Activated T-cell treated with anti-CD3 and anti-CD28 coated beads for 24 hours (primary cell): ENCODE results near the gene MEIKIN.
"Not testable (repeated sequence)": the region's sequence is repeated elsewhere in the genome, so short reads cannot be mapped to it uniquely, and the experiment has no call there.

ENCODE experiments used
- DNase-seq: peaks from one replicate; pipeline ENCODE4 v3.0.0-alpha.2; 2020; ENCODE audit warnings: low read depth

Gene MEIKIN

DNA sequence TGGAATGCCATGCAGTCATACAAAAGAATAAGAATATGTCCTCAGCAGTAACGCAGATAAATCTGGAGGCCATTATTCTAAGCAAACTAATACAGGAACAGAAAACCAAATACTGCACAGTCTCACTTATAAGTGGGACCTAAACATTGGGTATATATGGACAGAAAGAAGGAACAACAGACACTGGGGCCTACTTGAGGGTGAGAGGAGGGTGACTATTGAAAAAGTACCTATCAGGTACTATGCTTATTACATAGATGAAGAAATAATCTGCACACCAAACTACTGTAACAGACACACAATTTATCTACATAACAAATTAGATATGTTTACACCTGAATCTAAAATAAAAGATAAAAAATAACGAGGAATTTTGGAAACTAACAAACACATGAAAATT, 38.8 kb downstream of the MEIKIN start:
- no peak for DNase-seq

DNA sequence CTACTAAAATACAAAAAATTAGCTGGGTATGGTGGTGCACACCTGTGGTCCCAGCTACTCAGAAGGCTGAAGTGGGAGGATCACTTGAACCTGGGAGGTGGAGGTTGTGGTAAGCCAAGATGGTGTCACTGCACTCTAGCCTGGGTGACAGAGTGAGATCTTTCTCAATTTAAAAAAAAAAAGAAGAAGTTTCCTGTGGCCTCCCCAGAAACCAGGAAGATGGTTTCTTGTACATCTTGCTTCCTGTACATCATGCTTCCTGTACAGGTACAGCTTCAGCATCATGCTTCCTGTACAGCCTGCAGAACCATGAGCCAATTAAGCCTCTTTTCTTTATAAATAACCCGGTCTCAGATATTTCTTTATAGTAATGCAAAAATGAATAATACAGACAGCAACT, 43.2 kb downstream of the MEIKIN start:
- not testable (repeated sequence) for DNase-seq

DNA sequence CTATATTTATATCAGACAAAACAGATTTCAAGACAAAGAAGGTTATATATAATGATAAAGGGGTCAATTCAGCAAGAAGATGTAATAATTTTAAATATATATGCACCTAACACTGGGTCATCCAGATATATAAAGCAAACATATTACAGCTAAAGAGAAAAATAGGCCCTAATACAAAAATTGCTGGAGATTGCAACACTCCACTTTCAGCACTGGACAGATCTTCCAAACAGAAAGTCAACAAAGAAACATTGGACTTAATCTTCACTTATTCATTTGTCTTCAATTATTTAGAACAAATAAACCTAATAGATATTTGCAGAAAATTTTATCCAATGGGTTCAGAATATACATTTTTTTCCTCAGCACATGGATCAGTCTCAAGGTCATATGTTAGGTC, 45.8 kb downstream of the MEIKIN start:
- DNase-seq = no peak

DNA sequence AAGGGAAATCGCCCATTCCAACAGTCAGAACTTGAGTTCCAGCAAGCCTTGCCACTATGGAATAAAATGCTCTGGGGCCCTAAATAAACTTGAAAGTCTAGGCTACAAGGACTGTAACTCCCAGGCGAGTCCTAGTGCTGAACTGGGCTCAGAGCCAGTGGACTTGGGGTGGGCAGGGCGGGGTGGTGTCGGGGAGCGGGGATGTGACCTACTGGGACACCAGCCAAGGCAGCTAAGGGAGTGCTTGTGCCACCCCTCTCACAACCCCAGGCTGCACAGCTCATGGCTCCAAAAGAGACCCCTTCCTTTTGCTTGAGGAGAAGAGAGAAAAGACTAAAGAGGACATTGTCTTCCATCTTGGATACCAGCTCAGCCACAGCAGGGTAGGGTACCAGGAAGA, 61.5 kb downstream of the MEIKIN start:
- DNase-seq = no peak

DNA sequence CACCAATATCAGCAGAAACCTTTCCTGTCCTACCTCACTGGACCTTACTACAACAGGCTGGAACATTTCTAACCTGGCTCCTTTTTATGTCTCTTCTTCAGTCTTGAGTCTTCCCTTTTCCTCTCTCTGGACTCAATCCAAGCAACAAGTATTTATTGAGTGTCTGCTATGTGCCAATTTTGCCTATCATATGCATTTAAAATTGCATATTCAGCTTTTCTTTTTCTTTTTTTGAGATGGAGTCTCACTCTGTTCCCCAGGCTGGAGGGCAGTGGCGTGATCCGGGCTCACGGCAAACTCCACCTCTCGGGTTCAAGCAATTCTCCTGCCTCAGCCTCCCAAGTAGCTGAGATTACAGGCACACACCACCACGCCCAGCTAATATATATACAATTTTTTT, 65.8 kb downstream of the MEIKIN start:
- DNase-seq = no peak

DNA sequence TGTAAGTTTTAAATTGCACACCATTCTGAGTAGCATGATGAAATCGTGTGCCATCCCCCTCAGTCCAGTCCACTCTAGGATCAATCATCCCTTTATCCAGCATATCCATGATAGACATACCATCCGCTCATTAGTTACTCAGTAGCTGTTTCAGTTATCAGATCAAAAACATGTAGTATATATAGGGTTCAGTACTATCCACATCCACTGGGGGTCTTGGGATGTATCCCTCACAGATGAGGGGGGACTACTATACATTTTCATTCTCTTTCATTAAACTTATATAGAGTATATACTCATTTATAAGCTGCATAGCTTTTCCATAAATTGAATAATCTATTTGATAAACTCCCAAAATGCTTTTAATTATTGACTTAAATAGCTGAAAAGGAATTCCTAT, 67.6 kb downstream of the MEIKIN start:
- DNase-seq = no peak

DNA sequence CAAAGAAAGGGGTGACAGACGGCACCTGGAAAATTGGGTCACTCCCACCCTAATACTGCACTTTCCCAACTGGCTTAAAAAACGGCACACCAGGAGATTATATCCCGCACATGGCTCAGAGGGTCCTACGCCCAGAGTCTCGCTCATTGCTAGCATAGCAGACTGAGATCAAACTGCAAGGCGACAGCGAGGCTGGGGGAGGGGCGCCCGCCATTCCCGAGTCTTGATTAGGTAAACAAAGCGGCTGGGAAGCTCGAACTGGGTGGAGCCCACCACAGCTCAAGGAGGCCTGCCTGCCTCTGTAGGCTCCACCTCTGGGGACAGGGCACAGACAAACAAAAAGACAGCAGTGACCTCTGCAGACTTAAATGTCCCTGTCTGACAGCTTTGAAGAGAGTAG, 74.2 kb downstream of the MEIKIN start:
- DNase-seq = not testable (repeated sequence)

DNA sequence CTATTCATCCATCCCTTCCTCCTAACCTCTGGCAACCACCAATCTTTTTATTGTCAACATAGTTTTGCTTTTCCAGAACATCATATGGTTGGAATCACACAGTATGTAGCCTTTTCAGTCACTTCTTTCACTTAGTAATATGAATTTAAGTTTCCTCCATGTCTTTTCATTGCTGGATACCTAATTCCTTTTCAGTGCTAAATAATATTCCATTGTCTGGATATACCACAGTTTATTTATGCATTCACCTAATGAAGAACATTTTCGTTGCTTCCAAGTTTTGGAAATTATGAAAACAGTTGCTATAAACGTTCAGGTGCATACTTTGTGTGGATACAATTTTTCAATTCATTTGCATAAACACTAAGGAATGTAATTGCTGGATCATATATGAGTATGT, 77.9 kb downstream of the MEIKIN start:
- DNase-seq = no peak

DNA sequence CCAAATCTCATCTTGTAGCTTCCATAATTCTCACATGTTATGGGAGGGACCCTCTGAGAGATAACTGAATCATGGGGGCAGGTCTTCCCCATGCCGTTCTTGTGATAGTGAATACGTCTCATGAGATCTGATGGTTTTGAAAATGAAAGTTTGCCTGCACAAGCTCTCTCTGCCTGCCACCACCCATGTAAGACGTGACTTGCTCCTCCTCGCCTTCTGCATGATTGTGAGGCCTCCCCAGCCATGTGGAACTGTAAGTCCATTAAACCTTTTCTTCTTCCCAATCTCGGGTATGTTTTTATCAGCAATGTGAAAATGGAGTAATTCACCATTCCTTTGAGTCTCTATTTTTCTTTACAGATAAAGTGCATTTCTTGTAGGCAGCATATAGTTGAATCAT, 81.8 kb downstream of the MEIKIN start:
- no peak for DNase-seq

DNA sequence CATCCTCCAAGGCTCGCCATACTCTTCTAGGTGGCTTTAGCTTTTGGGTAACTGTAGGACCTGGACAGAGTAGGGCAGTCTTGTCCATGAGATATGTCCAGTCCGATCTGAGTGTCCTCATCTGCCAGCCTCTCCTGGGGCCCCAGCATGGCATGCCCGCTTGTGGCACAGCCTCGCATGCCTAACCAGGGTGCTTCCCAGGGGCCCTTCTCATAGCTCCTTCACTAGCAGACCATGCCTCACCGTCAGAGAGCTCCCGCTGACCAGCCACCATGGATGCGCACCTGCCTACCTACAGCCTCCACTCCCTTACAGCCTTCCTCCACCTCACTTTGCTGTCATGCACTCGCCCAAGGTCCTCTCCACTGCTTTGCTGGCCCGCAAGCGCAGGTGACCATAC, 88.1 kb downstream of the MEIKIN start:
- DNase-seq = no peak

DNA sequence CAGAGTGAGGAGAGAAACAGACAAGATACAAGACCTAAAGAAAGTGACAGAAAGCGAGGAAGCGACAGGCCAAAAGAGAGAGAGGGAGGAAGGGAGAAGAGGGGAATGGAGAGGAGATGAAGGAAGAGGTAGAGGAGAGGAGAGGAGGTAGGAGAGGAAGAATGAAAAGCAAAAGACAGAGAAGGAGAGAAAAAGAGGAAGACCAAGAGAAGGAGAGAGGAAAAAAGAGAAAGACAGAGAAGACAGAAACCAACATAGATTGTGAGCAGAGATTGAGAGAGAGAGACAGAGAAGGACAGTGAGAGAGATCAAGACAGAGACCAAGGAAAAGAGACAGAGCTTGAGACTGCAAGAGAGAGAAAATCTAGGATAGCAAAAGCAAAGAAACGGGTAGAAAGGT, 90.0 kb downstream of the MEIKIN start:
- DNase-seq = no peak

DNA sequence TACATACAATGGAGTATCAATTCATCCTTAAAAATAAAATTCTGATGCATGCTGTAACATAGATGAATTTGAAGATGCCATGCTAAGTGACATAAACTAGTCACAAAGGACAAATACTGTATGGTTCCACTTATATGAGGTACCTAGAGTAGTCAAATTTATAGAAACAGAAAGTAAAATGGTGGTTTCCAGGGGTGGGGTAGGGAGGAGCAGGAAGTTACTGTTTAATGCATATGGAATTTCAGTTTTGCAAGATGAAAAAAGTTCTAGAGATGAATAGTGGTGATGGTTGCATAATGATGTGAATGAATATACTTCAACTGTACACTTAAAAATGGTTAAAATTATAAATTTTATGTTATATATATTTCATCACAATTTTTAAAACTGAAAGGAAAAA, 91.3 kb downstream of the MEIKIN start:
- DNase-seq = no peak

DNA sequence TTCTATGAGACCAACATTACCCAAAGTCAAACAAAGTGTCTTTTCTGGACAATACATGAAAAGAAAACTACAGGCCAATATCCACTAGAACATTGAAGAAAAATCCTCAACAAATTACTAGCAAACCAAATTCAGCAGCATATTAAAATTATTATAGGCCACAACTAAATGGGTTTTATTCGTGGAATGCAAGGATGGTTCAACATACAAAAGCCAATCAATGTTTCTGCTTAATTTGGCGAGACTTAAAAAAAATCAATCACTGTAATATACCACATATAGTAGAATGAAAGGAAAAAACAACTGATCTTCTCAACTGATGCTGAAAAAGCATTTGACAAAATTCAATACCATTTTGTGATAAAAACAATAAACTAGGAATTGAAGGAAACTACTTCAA, 96.8 kb downstream of the MEIKIN start:
- DNase-seq = no peak

DNA sequence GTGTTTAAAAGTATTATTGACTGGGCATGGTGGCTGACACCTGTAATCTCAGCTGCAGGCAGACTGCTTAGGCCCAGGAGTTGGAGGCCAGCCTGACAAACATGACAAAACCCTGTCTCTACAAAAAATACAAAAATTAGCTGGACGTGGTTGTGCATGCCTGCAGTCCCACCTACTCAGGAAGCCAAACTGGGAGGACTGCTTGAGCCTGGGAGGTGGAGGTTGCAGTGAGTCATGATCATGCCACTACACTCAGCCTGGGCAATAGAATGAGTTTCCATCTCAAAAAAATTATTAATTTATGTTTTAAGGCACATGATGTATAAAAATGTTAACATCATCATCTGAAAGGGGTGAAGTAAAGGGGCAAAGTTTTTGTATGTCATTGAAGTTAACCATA, 98.9 kb downstream of the MEIKIN start:
- no peak for DNase-seq

DNA sequence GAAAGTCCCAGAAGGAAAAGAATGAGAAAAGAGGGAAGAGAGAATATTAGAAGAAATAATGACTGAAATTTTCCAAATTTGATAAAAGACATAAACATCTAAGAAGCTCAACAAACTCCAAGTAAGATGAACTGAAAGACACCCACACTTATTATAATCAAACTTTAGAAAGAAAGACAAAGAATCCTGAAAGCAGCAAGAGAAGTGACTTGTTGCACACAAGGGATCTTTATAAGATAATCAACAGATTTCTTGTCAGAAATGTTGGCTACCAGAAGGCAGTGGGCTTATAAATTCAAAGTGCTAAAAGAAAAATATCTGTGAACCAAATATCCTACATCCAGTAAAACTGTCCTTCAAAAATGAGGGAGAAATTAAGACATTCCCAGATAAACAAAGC, 99.6 kb downstream of the MEIKIN start:
- DNase-seq = no peak

DNA sequence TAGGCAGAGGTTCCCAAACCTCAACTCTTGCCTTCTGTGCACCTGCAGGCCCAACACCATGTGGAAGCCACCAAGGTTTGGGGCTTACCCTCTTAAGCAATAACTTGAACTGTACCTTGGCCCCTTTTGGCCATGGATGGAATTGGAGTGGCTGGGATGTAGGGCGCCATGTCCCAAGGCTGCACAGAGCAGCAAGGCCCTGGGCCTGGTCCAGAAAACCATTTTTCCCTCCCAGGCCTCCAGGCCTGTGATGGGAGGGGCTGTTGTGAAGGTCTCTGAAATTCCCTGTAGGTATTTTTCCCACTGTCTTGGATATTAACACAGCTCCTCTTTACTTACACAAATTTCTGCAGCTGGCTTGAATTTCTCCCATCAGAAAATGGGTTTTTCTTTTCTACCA, 102.5 kb downstream of the MEIKIN start:
- not testable (repeated sequence) for DNase-seq

DNA sequence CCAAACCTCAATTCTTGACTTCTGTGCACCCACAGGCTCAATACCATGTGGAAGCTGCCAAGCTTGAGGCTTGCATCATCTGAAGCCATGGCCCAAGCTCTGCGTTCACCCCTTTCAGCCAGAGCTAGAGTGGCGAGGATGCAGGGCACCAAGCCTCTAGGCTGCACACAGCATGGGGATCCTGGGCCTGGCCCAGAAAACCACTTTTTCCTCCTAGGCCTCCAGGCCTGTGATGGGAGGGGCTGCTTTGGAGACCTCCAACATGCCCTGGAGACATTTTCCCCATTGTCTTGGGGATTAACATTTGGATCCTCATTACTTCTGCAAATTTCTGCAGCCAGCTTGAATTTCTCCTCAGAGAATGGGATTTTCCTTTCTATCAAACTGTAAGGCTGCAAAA, 112.8 kb downstream of the MEIKIN start:
- DNase-seq = not testable (repeated sequence)

DNA sequence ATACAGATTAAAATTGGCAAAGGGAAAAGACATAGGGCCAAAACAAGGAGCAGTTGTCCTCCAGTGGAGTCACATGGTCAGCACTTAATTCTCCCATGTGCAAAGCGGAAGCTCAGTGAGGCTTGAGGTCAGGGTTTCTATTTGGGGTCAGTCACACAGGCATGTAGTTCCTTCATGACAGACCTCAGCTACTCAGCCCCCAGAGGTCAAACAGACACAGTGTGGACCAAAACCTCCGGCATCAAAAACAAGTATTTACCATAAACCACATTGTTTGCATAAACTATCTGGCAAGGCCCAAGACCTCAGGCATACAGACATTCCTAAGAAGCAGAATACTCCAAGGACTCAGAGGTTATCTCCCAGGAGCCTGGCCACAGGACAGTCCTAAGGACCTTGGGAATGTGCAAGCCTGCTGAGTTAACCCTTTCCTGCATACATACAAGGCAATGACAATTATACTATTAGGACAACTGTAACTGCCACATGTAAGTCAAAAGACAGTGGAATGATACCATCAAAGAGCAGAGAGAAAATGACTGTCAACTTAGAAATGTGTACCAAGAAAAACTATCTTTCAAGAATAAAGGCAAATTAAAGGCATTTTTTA, 120.0 kb downstream of the MEIKIN start:
- no peak for DNase-seq

DNA sequence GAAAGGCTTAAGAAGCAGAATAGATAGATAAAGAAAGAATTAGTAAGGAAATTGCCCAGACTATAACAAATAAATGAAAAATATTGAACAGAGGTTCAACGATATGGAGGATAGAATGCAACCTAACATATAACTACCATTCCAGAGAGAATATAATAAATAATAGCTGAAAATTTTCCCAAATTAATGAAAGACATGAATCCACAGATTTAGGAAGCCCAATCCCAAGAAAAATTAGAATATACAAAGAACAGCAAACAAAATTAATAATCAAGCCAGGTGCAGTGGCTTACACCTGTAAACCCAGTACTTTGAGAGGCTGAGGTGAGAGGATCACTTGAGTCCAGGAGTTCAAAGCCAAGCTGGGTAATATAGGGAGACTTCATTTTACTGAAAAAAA, 120.8 kb downstream of the MEIKIN start:
- no peak for DNase-seq

DNA sequence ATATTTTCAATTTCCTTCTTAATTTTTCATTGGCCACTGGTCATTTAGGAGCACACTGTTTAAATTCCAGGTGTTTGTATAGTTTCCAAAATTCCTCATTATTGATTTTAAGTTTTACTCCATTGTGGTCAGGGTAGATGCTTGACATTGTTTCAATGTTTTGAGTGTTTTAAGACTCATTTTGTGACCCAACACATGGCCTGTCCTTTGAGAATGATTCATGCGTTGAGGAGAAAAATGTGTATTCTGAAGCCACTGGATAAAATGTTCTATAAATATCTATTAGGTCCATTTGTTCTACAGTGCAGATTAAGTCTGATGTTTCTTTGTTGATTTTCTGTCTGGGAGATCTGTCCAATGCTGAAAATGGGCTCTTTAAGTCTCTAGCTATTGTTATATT, 124.2 kb downstream of the MEIKIN start:
- DNase-seq = no peak

DNA sequence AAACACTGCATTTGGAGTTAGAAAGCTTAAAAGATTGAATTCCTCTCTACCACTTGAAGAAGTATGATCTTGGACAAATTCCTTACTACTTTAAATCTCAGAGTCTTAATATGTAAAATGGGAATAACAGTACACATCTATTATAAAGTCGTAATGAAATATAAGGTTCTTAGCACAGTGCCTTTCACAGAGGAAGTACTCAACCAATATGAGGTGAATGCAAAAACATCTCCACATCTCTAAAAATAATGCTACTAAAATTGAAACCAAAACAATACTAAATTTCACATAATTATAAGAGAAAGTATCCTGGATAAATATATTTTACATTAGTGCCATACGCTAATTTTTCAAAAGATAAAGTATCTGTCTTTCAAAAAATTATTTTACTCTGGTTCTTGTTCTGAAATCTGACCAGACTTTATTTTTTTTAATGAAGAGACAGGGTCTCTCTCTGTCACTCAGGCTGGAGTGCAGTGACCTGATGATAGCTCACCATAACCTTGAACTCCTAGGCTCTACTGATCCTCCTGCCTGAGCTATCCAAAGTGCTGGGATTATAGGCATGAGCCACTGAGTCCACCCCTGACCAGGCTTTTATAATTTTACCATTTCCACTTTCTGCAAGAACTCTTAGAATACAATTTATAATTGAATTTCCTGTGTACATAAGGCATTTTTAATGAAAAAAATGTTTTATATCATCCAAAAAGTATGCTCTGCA, 127.3 kb downstream of the MEIKIN start:
- no peak for DNase-seq

DNA sequence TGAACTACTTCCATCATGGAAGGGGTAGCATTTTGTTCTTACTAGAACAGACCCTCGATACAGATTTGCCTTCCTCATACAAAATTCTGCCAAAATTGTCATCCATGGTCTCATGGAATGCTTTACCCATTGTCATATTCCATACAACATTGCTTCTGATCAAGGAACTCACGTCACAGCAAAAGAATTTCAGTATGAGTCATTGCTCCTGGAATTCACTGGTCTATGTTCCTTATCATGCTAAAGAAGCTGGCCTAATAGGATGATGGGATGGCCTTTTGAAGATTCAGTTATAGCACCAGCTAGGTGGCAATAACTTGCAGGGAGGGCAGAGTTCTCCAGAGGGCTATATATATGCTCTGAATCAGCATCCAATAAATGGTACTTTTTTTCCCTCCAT, 130.5 kb downstream of the MEIKIN start:
- DNase-seq = no peak

DNA sequence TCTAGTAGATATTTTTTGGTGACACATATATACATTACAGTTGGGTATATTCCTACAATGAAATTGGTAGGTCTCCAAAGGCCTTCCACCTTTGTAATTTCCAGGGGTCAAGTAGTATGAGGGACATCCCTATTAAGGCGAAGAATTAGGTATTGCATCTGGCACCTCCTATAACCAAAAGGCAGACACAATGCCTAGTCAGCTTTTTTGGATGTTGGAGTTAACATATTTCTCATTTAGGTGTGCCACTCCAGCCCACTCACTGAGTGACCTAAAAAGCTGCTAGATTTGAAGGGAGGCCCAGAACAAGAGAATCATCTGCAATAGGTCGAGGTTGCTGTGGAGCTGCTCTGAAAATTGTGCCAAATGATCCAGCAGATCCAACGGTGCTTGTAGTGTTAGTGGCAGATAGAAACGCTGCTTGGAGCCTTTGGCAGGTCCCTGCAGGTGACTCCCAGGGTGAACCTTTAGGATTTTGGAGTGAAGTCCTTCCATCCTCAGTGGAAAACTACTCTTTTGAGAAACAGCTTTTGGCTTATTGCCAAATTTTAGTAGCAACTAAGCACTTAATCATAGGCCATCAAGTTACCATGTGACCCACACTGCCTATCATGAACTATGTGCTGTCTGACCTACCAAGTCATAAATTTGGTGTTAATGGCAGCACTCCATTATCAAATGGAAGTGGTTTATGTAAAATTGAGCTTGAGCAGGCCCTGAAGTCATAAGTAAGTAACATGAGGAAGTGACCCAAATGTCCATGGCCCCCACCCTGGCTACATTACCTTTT, 132.9 kb downstream of the MEIKIN start:
- DNase-seq = no peak
